B cell (primary cell): ENCODE measurements around the gene SPEN. TPM values are rescaled to one million over a fixed set of nuclear protein-coding genes. Genes with fewer than 3 reads are reported as not detected.

Experiments
- ATAC-seq: fragments of 200-7000 bp; cut with Tn5 transposase; one replicate; pipeline ENCODE4 v1.10.0; 2021; ENCODE audit warnings: low read depth, mild to moderate bottlenecking, moderate number of reproducible peaks, moderate library complexity
- CTCF ChIA-PET: fragments of 350-600 bp; sonication (Branson Sonifier 250); formaldehyde crosslinking; loops from one replicate; lab custom pipeline; 2021; ENCODE audit warnings: antibody characterized with exemption, inconsistent platforms; lab: Charles Lee
- POLR2A ChIA-PET: fragments of 350-600 bp; sonication (Branson Sonifier 250); formaldehyde crosslinking; loops from one replicate; lab custom pipeline; 2021; ENCODE audit warnings: antibody characterized with exemption; lab: Charles Lee
- DNase-seq: peaks from one replicate; pipeline ENCODE4 v3.0.0; 2013
- H2AFZ ChIP-seq: 2 replicates; pipeline ENCODE4 v1.6.1; 2012; ENCODE audit warnings: mild to moderate bottlenecking, low read depth, low read length; ENCODE audit not compliant: insufficient read depth, poor library complexity, severe bottlenecking
- H3K27ac ChIP-seq, 2 donors: 1 replicate in 1 of 2; 2 replicates in 1 of 2; pipeline ENCODE4 v1.5.1; 2012 to 2013; ENCODE audit warnings: low read length in 2 of 2, mild to moderate bottlenecking in 2 of 2, moderate library complexity in 1 of 2
- H3K27me3 ChIP-seq, 4 experiments: fragments of 200-600 bp in 1 of 4; sonication (generic) in 1 of 4; replicated peaks in 1 of 4; 1 replicate in 2 of 4; 2 replicates in 2 of 4; pipeline versions ENCODE4 v1.6.1 to v1.7.0; 2013 to 2016; ENCODE audit warnings: low read length in 3 of 4, mild to moderate bottlenecking in 2 of 4, mixed read lengths in 1 of 4, moderate library complexity in 1 of 4; ENCODE audit not compliant: insufficient read depth in 4 of 4, control insufficient read depth in 3 of 4; ENCODE audit errors: control extremely low read depth in 1 of 4
- H3K36me3 ChIP-seq, 2 experiments: replicated peaks in 1 of 2; 1 replicate in 1 of 2; 2 replicates in 1 of 2; pipeline versions ENCODE4 v1.6.1 to v1.7.1; 2013; ENCODE audit warnings: low read length in 1 of 2; ENCODE audit not compliant: insufficient read depth in 2 of 2, control insufficient read depth in 1 of 2; ENCODE audit errors: control extremely low read depth in 1 of 2, extremely low read depth in 1 of 2
- H3K4me1 ChIP-seq, 2 donors: fragments of 200-600 bp in 1 of 2; sonication (generic) in 1 of 2; 1 replicate in 1 of 2; 2 replicates in 1 of 2; pipeline versions ENCODE4 v1.5.1 to v1.6.1; 2013 to 2017; ENCODE audit warnings: low read length in 2 of 2; ENCODE audit not compliant: control insufficient read depth in 2 of 2, insufficient read depth in 2 of 2
- H3K4me2 ChIP-seq: replicated peaks from 2 replicates; pipeline ENCODE3; 2012; ENCODE audit warnings: mild to moderate bottlenecking, low read depth, low read length; ENCODE audit not compliant: poor library complexity, severe bottlenecking
- H3K4me3 ChIP-seq, 5 experiments: fragments of 200-600 bp in 1 of 5; sonication (generic) in 1 of 5; 1 replicate in 3 of 5; 2 replicates in 2 of 5; pipeline versions ENCODE4 v1.5.1 to v1.7.0; 2011 to 2016; ENCODE audit warnings: low read length in 4 of 5, mild to moderate bottlenecking in 4 of 5, low read depth in 2 of 5, control low read depth in 1 of 5, moderate library complexity in 1 of 5; ENCODE audit not compliant: insufficient read depth in 1 of 5; ENCODE audit errors: control extremely low read depth in 1 of 5, extremely low read depth in 1 of 5
- H3K79me2 ChIP-seq: fragments of 200-600 bp; sonication (generic); one replicate; pipeline ENCODE4 v1.6.0; 2016; ENCODE audit warnings: low read length; ENCODE audit not compliant: control insufficient read depth, insufficient read depth
- H3K9ac ChIP-seq: fragments of 200-600 bp; sonication (generic); 2 replicates; pipeline ENCODE4 v1.6.1; 2017; ENCODE audit warnings: mild to moderate bottlenecking, low read length, moderate library complexity
- H3K9me3 ChIP-seq, 3 donors: one replicate each; pipeline versions ENCODE4 v1.6.1 to v1.7.1; 2013; ENCODE audit warnings: low read length in 2 of 3; ENCODE audit not compliant: control insufficient read depth in 2 of 3, insufficient read depth in 1 of 3; ENCODE audit errors: control extremely low read depth in 1 of 3
- H4K20me1 ChIP-seq: 2 replicates; pipeline ENCODE4 v1.6.0; 2012; ENCODE audit warnings: mild to moderate bottlenecking, low read length; ENCODE audit not compliant: insufficient read depth, control insufficient read depth, poor library complexity, severe bottlenecking
- H3K27ac Mint-ChIP-seq: one replicate; pipeline ENCODE4 v1.8.0; 2021; ENCODE audit warnings: mixed read lengths
- H3K27me3 Mint-ChIP-seq: one replicate; pipeline ENCODE4 v1.8.0; 2021; ENCODE audit warnings: mixed read lengths
- H3K4me1 Mint-ChIP-seq: one replicate; pipeline ENCODE4 v1.8.0; 2021; ENCODE audit warnings: mixed read lengths
- H3K4me3 Mint-ChIP-seq: one replicate; pipeline ENCODE4 v1.8.0; 2021; ENCODE audit warnings: mixed read lengths
- H3K9me3 Mint-ChIP-seq: one replicate; pipeline ENCODE4 v1.8.0; 2022; ENCODE audit warnings: mixed read lengths; ENCODE audit not compliant: insufficient read depth
- EZH2 ChIP-seq: IDR thresholded peaks from 2 replicates; pipeline ENCODE4 v1.6.1; 2012; ENCODE audit warnings: borderline replicate concordance, low read depth, mild to moderate bottlenecking, moderate library complexity, low read length; ENCODE audit not compliant: insufficient read depth, poor library complexity, severe bottlenecking
- WGBS: methylation state at CpG from one replicate; pipeline ENCODE4 v1.1.5; 2013; ENCODE audit warnings: missing lambda C conversion rate; ENCODE audit not compliant: insufficient coverage; 5-methylcytosine and 5-hydroxymethylcytosine counted together
- intact Hi-C: fragments of 100-400 bp; cut with micrococcal nuclease; formaldehyde crosslinking; loops from one replicate; pipeline ENCODE4 v1.10.0; 2022
- polyA plus RNA-seq: library from polyadenylated mRNA; depleted of rRNA; stranded (reverse); fragments of >200 nt; gene quantifications from 2 replicates; pipeline ENCODE4 v1.2.3, GENCODE V29; 2012
- total RNA-seq, 2 donors: library from RNA; stranded (reverse); fragments of 120-200 nt in 1 of 2; gene quantifications; 1 replicate in 1 of 2; 2 replicates in 1 of 2; pipeline versions ENCODE4 v1.2.3 to v1.2.4, GENCODE V29; 2013 to 2022
- TF ChIP-seq, protein P1 (sequence below): fragments of 200-600 bp; IDR thresholded peaks from one replicate; pipeline ENCODE4 v1.8.0; 2022; ENCODE audit warnings: antibody characterized with exemption, mild to moderate bottlenecking

SPEN gene
- total and polyA plus RNA-seq, 2 donors (not counting 1 experiment from before 2014, with no cell fraction given), result 29.1 to 126 TPM

DNA sequence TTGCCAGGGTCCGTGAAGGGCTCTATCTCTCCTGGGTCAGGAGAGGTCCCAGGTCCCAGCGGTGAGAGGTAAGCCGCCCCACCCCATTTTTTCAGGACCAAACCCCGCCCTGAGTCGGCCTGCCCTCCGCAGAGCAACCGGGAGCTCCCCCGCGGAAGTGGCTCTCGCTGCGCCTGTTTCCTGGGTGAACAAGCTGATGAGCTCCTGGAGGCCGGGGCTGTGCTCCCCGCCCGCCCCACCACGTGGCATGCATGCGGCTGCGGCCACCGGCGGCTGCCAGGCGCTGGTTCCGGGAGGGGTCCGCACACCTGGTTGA lies 96.4 kb downstream of the SPEN start:
- no peak overlapping the region for H3K9ac ChIP-seq
- TF ChIP-seq, protein P1, sequence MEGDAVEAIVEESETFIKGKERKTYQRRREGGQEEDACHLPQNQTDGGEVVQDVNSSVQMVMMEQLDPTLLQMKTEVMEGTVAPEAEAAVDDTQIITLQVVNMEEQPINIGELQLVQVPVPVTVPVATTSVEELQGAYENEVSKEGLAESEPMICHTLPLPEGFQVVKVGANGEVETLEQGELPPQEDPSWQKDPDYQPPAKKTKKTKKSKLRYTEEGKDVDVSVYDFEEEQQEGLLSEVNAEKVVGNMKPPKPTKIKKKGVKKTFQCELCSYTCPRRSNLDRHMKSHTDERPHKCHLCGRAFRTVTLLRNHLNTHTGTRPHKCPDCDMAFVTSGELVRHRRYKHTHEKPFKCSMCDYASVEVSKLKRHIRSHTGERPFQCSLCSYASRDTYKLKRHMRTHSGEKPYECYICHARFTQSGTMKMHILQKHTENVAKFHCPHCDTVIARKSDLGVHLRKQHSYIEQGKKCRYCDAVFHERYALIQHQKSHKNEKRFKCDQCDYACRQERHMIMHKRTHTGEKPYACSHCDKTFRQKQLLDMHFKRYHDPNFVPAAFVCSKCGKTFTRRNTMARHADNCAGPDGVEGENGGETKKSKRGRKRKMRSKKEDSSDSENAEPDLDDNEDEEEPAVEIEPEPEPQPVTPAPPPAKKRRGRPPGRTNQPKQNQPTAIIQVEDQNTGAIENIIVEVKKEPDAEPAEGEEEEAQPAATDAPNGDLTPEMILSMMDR, result no peak
- no peak for TF ChIP-seq EZH2
- ATAC-seq, result no peak
- over 99% methylated on average over 19 of the region's 22 CpGs for WGBS
- CTCF ChIA-PET, result no interaction called here
- intact Hi-C loops, result no loop called here
- no peak overlapping the region for H3K4me3 ChIP-seq
- peaks cover 17% of the 10 kb centered on the region for H4K20me1 ChIP-seq
- H3K27ac ChIP-seq, result no peak overlapping the region
- no peak overlapping the region for H3K4me2 ChIP-seq
- no peak overlapping the region for H2AFZ ChIP-seq
- Mint-ChIP-seq H3K27me3 (no peaks in the 10 kb centered on the region), H3K4me1 (peaks cover 21% of the 10 kb centered on the region), H3K27ac (no peak overlapping the region), H3K9me3 (no peaks in the 10 kb centered on the region), H3K4me3 (no peak overlapping the region)
- H3K36me3 ChIP-seq, result peaks cover 0 to 91% of the 10 kb centered on the region in 2 experiments
- peaks cover 6 to 27% of the 10 kb centered on the region in 2 donors for H3K4me1 ChIP-seq
- H3K27me3 ChIP-seq, result no peaks in the 10 kb centered on the region
- POLR2A ChIA-PET, result no interaction called here
- H3K79me2 ChIP-seq, result peaks cover 28% of the 10 kb centered on the region
- DNase-seq, result peak; percentile 7
- no peaks in the 10 kb centered on the region for H3K9me3 ChIP-seq

DNA sequence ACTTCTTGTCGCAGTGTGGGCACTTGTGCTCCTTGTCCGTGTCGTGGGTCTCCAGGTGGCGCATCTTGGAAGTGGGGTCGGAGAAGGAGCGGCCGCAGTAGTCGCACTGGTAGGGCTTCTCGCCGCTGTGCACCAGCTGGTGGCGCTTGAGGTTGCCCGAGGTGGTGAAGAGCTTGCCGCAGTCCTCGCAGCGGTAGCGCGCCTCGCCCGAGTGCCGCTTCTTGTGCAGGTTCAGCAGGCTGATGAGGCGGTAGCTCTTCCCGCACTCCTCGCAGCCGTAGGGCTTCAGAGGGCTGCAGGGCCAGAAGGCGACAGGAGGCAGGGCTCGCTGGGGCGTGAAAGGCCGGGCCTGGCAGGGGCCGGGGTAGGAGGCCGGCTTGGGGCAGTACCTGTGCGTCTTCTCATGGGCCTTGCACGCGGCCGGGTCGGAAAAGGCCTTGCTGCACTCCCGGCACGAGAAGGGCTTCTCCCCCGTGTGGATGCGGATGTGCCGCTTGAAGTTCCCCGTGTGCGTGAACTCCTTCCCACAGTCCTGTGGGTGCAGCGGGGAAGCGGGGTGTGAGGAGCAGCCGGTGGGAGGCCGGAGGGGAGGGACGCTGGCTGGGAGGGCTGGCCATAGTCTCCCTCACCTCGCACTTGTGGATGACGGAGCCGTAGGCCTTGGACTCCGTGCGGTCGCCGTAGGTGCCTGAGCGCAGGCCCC lies 97.0 kb downstream of the SPEN start:
- ATAC-seq (no peak), DNase-seq (peak; percentile 16)
- ChIA-PET CTCF (no interaction called here), POLR2A (no interaction called here)
- H3K36me3 ChIP-seq, result peaks cover 0 to 89% of the 10 kb centered on the region in 2 experiments
- H3K79me2 ChIP-seq, result peaks cover 31% of the 10 kb centered on the region
- H3K4me1 ChIP-seq, result peaks cover 9 to 32% of the 10 kb centered on the region in 2 donors
- intact Hi-C loops, result no loop called here
- Mint-ChIP-seq H3K27me3 (no peaks in the 10 kb centered on the region), H3K4me1 (peaks cover 25% of the 10 kb centered on the region), H3K9me3 (no peaks in the 10 kb centered on the region), H3K4me3 (no peak overlapping the region), H3K27ac (no peak overlapping the region)
- no peak overlapping the region for H2AFZ ChIP-seq
- no peak overlapping the region for H3K4me3 ChIP-seq
- no peaks in the 10 kb centered on the region for H3K27me3 ChIP-seq
- no peak overlapping the region for H3K27ac ChIP-seq
- no peak overlapping the region for H3K9ac ChIP-seq
- peaks cover 23% of the 10 kb centered on the region for H4K20me1 ChIP-seq
- no peak overlapping the region for H3K4me2 ChIP-seq
- no peaks in the 10 kb centered on the region for H3K9me3 ChIP-seq
- TF ChIP-seq, protein P1, result no peak
- WGBS, result 96% methylated on average over 55 of the region's 55 CpGs
